GM18909 (cell line): ENCODE results near the gene HOXA5.

Source experiments
- ATAC-seq: cut with Tn5 transposase; IDR thresholded peaks from one replicate; pipeline ENCODE4 v1.9.1; 2021; ENCODE audit warnings: mild to moderate bottlenecking; ENCODE audit not compliant: unreplicated experiment, poor library complexity

The HOXA5 gene

DNA sequence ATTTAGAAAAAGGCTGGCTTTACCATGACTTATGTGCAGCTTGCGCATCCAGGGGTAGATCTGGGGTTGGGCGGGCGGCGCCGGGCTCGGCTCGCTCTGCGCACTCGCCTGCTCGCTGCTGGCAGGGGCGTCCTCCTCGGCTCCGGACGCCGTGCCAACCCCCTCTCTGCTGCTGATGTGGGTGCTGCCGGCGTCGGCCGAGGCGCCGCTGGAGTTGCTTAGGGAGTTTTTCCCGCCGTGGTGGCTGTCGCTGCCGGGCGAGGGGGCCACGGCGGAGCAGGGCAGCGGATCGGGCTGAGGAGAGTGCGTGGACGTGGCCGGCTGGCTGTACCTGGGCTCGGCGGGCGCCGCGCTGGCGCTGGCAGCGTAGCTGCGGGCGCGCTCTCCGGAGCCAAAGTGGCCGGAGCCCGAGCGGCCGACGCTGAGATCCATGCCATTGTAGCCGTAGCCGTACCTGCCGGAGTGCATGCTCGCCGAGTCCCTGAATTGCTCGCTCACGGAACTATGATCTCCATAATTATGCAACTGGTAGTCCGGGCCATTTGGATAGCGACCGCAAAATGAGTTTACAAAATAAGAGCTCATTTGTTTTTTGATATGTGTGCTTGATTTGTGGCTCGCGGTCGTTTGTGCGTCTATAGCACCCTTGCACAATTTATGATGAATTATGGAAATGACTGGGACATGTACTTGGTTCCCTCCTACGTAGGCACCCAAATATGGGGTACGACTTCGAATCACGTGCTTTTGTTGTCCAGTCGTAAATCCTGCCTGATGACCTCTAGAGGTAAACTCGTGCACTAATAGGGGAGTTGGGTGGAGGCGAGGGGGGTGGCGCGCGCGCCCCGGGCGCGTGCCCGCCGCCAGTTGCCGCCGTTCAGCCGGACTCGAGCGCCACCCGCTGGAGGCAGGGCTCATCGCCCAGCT lies at the start of gene HOXA5:
TSS of gene HOXA5 (minus strand) at position 659 of the 927 bp plus-strand sequence. CDS start at position 585, 74 bp downstream.
- ATAC-seq = no peak

GRCh38 chr7:27192546-27193334 lies 49.3 kb upstream of the HOXA5 start:
- ATAC-seq = no peak

DNA sequence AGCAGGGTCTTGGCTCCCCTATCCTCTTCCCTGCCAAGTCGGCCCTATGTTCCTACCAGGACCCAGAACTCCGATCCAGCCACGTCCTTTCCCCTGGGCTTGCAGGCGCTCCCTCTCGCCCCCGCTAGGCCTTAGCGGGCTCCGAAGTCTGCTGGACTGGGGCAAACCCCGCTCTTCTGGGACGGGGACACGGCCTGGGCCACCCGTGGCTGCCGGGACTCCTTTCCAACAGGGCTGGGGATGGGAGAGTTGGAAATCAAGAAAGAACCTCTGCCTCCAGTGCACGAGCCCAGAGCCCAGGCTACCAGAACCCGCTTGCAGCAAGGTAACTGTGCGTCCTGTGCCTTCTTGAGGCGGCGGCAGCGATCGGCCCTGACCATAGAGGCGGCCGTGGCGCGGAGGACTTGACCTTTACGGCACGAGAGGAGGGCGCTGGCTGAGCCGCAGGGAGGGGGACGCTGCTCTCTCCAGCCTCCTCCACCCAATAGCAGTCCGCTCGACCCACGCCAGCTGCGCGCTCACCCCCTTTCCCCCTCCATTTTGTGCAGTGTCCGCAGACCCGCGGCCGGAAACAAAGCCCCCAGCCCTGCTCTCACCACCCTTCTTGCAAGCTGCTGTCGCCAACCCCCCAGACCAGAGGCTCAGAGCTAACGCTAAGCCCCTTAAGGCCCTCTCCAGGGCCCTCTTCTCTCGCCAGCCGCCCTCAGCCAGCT lies 48.5 kb upstream of the HOXA5 start:
- ATAC-seq = no peak

DNA sequence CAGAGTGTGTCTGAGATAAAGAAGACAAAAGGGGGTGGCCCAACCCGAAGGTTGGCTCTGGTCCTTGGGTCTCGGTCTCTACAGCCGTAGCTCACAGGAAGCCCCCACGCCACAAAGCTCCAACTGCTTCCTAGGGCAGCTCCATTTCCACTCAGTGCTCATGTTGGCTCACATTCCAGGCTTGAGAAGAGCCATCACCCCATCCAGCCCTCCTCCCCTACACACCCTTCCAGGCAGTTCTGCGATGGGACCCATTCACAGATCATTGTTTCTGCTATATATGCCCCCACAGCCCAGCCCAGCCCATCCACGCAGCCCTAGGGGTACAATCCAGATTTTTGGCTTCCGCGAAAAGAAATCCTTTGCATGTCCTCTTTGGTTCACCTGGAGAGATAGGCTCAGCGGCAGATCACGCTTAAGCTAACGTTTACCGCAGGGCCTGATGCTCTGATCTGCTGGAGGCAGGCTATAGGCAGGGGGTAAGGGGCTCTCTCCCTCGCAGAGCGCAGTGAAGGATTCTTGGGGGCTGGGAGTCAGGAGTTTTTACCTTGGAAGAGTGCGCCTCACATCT lies 47.8 kb upstream of the HOXA5 start:
- no peak for ATAC-seq

DNA sequence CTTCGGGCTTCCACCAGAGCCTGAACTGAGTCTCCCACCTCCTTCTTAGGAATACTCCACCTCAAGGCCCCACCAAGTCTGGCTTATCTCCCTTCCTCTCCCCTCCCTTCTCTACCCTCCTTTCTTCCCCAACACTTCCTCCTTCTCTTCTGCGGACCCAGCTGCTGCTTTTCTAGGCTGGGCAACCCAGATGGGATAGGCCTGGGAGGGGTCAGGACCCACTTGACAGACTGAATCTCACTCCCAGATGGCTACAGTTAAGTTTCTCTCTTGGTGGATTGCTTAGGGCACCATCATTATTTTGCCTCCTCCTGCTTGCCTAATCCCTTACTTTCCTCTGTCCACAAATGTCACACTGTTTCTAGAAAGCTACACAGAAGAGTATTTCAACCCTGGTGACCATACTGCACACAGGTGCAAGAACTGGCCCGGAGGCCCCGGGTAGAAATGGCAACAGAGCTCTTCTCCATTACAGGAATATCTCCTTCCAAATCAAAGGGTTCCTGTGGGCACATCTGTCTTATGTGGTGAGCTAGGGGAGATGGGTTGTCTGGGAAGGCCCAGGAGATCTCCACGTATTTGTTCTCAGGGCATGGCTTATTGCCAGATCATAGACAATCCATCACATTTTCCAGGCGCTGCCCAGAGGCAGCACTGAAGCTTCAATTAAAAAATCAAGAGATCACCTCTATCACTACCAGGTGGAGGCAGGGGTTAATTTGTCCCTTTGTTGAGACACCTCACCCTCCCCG lies 46.7 kb upstream of the HOXA5 start:
- no peak for ATAC-seq

- ATAC-seq = no peak
Measured at GRCh38 chr7:27189295-27189996, 46.0 kb upstream of the HOXA5 start.

DNA sequence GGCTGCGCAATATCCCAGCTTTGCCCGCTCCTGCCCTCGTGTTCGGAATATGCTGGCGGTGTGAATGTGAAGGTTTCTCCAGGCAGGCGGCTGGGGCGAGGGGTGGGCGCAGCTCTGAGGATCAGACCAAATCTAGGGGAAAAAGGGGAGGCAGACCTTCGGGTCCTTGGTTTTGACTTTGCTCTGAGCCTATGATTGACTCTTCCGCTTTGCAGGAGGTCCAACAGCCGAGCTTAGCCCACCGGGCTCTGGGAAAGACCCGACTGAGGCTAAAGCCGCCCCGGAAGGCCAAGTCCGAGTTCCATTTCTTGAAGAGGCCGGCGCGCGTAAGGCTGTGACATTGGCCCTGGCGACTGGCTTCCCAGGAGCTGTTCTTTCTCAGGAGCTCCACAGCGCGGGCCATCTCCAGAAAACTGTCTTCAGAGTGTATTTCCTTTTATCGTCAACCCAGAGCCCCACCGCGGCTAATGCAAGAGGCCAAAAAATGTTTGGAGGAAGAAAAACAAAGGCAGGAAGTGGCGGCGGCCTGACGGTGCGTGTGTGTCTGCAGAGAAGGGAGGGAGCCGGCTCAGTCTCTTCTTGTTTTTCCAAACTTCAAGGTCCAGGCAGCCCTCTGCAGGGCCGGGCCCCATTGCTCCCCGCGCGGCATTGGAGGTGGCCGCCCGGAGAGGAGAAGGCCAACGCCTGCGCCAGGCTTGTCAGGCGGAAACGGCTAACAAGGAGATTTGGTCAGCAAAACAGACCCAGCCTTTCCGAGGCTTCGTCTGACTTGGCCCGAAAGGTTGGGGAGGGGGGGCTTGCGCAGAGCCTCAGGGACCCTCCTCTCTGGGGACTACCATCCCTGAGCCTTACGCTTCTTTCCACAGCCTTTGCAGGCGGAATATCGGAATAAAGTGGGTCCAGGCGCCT lies 45.2 kb upstream of the HOXA5 start:
- no peak for ATAC-seq

- no peak for ATAC-seq
Measured at GRCh38 chr7:27187475-27188385, 44.2 kb upstream of the HOXA5 start.

DNA sequence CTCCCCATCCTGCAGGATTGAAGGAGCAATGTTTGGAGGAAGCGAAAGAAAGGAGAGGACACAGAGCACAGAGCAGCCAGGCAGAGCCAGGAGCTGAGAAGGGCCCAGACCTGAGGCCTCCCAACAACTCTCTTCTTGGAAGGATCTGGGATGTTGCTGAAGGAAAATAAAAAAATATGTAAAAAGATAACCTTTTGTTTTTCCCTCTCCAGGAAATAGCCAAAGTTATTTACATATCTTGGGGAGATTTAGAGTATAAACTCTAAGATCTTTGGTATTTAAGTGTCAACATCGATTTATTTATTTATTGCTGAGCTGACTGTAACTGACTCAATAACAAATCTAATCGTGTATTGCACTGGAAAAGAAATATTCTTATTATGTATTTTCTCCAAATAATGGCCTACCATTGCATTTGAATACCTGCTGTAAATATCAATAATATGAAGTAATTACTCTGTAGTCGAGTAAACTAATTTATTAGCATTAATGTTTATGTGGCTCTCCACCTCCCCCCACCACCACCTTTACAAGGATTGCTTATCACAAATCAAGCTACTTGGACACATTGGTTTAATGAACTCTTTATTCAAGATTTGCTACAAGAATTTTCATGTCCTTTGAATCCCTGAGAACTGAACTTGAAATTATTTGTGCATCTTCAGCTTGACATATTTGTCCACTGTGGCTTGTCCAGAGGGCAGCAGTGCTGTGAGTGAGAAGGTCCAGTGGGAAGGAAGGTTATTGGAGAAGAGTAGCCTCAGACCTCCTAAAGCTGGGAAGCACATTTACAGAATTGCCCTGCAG lies 43.4 kb upstream of the HOXA5 start:
- no peak for ATAC-seq

DNA sequence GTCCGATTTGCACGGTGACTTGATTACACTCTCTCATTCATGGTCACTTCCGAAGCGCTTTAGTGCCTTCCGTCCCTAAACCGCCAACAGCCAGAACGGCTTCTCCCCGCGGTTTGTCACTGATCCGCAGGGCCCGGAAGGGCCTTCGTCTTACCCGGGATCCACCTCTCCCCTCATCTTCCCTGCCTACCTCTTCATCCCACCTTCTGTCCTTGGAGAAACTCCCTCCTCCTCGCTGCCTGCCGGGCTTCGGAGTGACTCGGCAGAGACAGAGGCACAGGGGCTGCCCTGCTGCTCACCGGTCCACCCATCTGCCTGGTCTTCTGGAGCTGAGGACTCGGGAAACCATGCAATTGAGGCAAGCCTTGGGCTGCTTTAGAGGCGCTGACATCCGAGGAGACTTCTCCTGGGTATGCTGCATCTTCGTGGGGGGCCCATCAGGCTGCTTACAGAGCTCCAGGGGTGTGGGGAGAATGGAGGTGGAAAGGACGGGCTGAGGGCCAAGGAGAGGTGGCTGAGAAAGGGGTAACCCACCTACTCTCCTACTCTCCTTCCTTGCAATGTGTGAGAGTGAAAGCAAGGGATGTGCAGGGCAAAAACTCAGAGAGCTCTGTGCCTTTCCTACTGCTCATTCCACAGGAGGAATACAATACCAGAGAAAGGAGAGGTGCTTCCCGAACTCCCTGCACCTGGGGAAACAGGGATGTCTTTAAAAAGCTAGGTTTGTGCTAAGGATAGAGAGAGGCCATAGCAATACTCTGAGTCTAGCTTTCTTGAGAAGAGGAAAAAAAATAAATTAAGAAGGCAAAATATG lies 42.6 kb upstream of the HOXA5 start:
- ATAC-seq = no peak

DNA sequence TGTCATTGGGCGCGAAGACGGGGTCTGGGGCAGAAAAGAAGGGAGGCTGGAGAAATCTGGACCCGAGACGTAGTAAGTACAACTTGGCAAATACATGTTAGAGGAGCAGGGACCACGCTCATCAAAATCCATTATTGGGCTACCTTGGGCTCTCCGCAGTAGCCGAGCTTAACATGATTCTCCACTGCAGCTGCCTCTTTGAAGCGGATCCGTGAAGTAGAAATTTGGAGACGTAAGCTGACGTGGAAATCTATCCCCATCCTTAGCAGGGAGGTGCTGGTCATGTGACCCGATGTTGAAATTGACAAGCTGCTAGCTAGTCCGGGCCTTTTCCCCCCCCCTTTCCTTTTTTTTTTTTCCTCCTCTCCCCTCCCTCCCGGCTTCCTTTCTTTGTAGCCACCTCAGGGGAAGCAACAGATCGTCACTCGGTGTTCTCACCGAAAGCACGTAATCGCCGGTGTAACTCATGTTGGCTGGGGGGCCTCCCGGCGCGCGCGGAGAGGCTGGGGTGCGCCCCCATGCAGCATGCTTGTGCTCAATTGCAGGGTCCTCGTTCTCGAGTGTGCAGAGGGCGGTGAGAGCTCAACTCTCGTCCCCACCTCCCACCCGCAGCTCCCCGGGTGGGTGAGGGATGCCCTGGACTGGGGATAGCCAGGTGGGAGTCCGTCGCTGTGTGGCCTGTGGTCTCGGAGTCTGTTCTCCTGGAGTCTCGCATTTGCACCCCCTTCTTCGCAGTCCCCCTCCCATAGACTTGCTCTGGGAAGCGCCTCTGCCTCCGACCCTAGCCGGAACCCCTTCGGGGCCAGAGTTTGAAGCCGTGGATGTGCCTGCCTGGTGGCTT lies 41.8 kb upstream of the HOXA5 start, which contains the start of gene HOXA11:
TSS of gene HOXA11 (minus strand) at position 220 of the 841 bp plus-strand sequence. CDS start at position 132, 88 bp downstream.
- no peak for ATAC-seq

DNA sequence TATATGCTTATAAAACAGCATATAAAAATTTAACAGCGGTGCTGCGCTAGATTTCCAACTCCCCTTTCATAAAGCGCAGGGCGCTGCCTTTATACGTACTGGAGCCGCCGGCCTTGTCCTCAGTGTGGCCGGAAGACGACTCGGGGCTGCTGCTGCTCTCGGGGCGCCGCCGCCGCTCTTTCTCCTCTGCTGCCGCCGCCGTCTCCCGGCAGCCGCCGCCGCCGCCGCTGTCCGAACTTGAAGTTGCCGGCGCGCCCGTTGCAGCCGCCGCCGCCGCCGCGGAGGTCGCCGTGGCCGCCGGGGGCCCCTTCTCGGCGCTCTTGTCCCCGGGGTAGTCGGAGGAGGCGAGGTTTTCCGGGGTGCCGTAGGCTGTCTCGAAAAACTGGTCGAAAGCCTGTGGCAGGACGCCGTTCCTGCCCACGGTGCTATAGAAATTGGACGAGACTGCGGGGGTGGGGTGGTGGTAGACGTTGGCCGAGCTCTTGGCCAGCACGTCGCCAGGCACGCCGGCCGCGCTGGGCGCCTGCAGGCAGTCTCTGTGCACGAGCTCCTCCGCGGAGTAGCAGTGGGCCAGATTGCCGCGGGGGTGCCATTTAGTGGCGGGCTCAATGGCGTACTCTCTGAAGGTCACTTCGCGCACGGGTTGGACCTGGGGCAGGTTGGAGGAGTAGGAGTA lies 41.0 kb upstream of the HOXA5 start:
- no peak for ATAC-seq

GRCh38 chr7:27183682-27184336 lies 40.3 kb upstream of the HOXA5 start:
- ATAC-seq = no peak
